Measurements from ENCODE around the gene NEU1. TPM values are rescaled to one million over a fixed set of nuclear protein-coding genes. Genes with fewer than 3 reads are reported as not detected.
"Not testable (repeated sequence)": the region's sequence is repeated elsewhere in the genome, so short reads cannot be mapped to it uniquely, and the experiment has no call there.

NEU1 gene
- total RNA-seq, 1 experiment from 2014 or later = 36.2 TPM

GRCh38 chr6:31819871-31820299 is 42.7 kb downstream of the NEU1 start:
- Histone ChIP-seq H3K79me1 (ENCODE audit: insufficient read depth, low read depth, low read length, poor library complexity, severe bottlenecking) (no peaks in the 10 kb centered on the region), H2AK5ac (ENCODE audit: insufficient read length, low read length) (no peak overlapping the region), H3K27ac (ENCODE audit: insufficient read length, low read depth, low read length) (no peak overlapping the region), H4K20me1 (ENCODE audit: control insufficient read depth, insufficient read depth, insufficient read length) (no peaks in the 10 kb centered on the region), H3K56ac (ENCODE audit: insufficient read length, low read depth, low read length) (no peak overlapping the region), H3K9me3 (ENCODE audit: control insufficient read depth, low read depth, low read length) (no peaks in the 10 kb centered on the region), H2BK15ac (ENCODE audit: low read depth, low read length) (no peak overlapping the region), H2BK20ac (ENCODE audit: low read depth, low read length, poor library complexity, severe bottlenecking) (no peak overlapping the region), H3K9ac (ENCODE audit: extremely low read depth, insufficient read length, low read length) (no peak overlapping the region), H3K4me1 (ENCODE audit: insufficient read depth, low read length) (peaks cover 3% of the 10 kb centered on the region; the same call in 1 of the 2 replicates), H3K4ac (ENCODE audit: low read depth, low read length) (no peak overlapping the region), H3K79me2 (ENCODE audit: insufficient read depth, low read length) (no peaks in the 10 kb centered on the region), H3K14ac (ENCODE audit: insufficient read depth, low read length) (no peak overlapping the region), H2AFZ (ENCODE audit: low read length) (no peak overlapping the region), H2BK120ac (ENCODE audit: low read depth, low read length, poor library complexity, severe bottlenecking) (no peak overlapping the region), H3T11ph (ENCODE audit: low read length) (no peak overlapping the region), H2BK12ac (ENCODE audit: insufficient read length, low read depth, low read length) (no peak overlapping the region), H3K23me2 (ENCODE audit: insufficient read length, low read depth, low read length, poor library complexity, severe bottlenecking) (peaks cover 15% of the 10 kb centered on the region), H3K4me2 (ENCODE audit: insufficient read depth, insufficient read length, low read length) (no peak overlapping the region), H4K8ac (replicated peaks; ENCODE audit: insufficient read length, low read depth, low read length) (no peak overlapping the region), H2BK5ac (ENCODE audit: insufficient read length, low read length) (no peak overlapping the region), H3K18ac (ENCODE audit: insufficient read length, low read depth, low read length) (no peak overlapping the region), H3K23ac (ENCODE audit: insufficient read length, low read depth, low read length) (no peak overlapping the region), H4K5ac (ENCODE audit: insufficient read length, low read depth, low read length) (no peak overlapping the region), H4K91ac (ENCODE audit: insufficient read length, low read depth, low read length) (no peak overlapping the region), H3K27me3 (ENCODE audit: insufficient read depth, low read length) (no peaks in the 10 kb centered on the region)
- no peak overlapping the region; a peak in 1 of 7 replicates for H3K27ac Mint-ChIP-seq
- no peak for TF ChIP-seq CTCF (conservative IDR thresholded peaks at IDR 0.05)
- peak overlapping the region in 1 of 2 experiments; percentile 24; a peak in 1 of 5 replicates for H3K4me3 Mint-ChIP-seq
- peaks cover 5% of the 10 kb centered on the region for H3K27me3 Mint-ChIP-seq (ENCODE audit: low read depth)
- H3K4me1 Mint-ChIP-seq = peaks cover 40 to 42% of the 10 kb centered on the region in 2 experiments
- DNase-seq = no peak
- H3K9me3 Mint-ChIP-seq = peaks cover 6 to 9% of the 10 kb centered on the region in 2 experiments
- peaks cover 3 to 10% (median 6%) of the 10 kb centered on the region in 3 experiments; a peak in 5 of 7 replicates for H3K36me3 Mint-ChIP-seq (ENCODE audit: insufficient read depth in 1 of 3, low read depth in 3 of 3)

GRCh38 chr6:31817929-31818511 is 44.6 kb downstream of the NEU1 start:
- not testable (repeated sequence) for H3K18ac ChIP-seq (ENCODE audit: insufficient read length, low read depth, low read length); H2BK12ac ChIP-seq (ENCODE audit: insufficient read length, low read depth, low read length); H3K9me3 Mint-ChIP-seq

More at GRCh38 chr6:31817929-31818511, 44.6 kb downstream of the NEU1 start:
- H3K4ac ChIP-seq (ENCODE audit: low read depth, low read length); H4K91ac ChIP-seq (ENCODE audit: insufficient read length, low read depth, low read length); H4K20me1 ChIP-seq (ENCODE audit: control insufficient read depth, insufficient read depth, insufficient read length); H2BK120ac ChIP-seq (ENCODE audit: low read depth, low read length, poor library complexity, severe bottlenecking); H3K23ac ChIP-seq (ENCODE audit: insufficient read length, low read depth, low read length); H3K79me2 ChIP-seq (ENCODE audit: insufficient read depth, low read length); H3K9me3 ChIP-seq (ENCODE audit: control insufficient read depth, low read depth, low read length); H2AK5ac ChIP-seq (ENCODE audit: insufficient read length, low read length); H3K27me3 ChIP-seq (ENCODE audit: insufficient read depth, low read length); H3K14ac ChIP-seq (ENCODE audit: insufficient read depth, low read length); H3T11ph ChIP-seq (ENCODE audit: low read length); H3K27ac Mint-ChIP-seq; H2BK20ac ChIP-seq (ENCODE audit: low read depth, low read length, poor library complexity, severe bottlenecking); H3K27ac ChIP-seq (ENCODE audit: insufficient read length, low read depth, low read length); H2BK15ac ChIP-seq (ENCODE audit: low read depth, low read length); H4K8ac ChIP-seq (replicated peaks; ENCODE audit: insufficient read length, low read depth, low read length); H2AFZ ChIP-seq (ENCODE audit: low read length); H2BK5ac ChIP-seq (ENCODE audit: insufficient read length, low read length); H3K4me1 ChIP-seq (ENCODE audit: insufficient read depth, low read length); DNase-seq; H3K56ac ChIP-seq (ENCODE audit: insufficient read length, low read depth, low read length); H3K79me1 ChIP-seq (ENCODE audit: insufficient read depth, low read depth, low read length, poor library complexity, severe bottlenecking); H3K27me3 Mint-ChIP-seq (ENCODE audit: low read depth); H3K9ac ChIP-seq (ENCODE audit: extremely low read depth, insufficient read length, low read length); H4K5ac ChIP-seq (ENCODE audit: insufficient read length, low read depth, low read length): not testable (repeated sequence)
- peak overlapping the region; percentile 38 to 67 for H3K4me3 Mint-ChIP-seq
- Histone ChIP-seq H3K23me2 (ENCODE audit: insufficient read length, low read depth, low read length, poor library complexity, severe bottlenecking) (peaks cover 18% of the 10 kb centered on the region), H3K4me2 (ENCODE audit: insufficient read depth, insufficient read length, low read length) (peak overlapping the region; percentile 28)
- H3K4me1 Mint-ChIP-seq = peaks cover 35 to 38% of the 10 kb centered on the region in 2 experiments
- H3K36me3 Mint-ChIP-seq (ENCODE audit: insufficient read depth in 1 of 3, low read depth in 3 of 3) = peaks cover 3 to 10% (median 6%) of the 10 kb centered on the region in 3 experiments; a peak in 5 of 7 replicates
- no CpG with 5 or more reads among the region's 8 CpGs for WGBS (ENCODE audit: extremely low coverage, insufficient read length, low lambda C conversion rate)
